Endothelial cell of hepatic sinusoid (primary cell): ENCODE data around the gene RASSF10.

Experiments used
- in situ Hi-C: cut with HindIII; loops from 2 replicates; pipeline ENCODE4 v1.10.0; 2017; ENCODE audit warnings: low sequenced_read_pairs

RASSF10 gene

GRCh38 chr11:13051257-13051656 lies 42.1 kb downstream of the RASSF10 start:
- in situ Hi-C loops = loop anchor here (5.0 to 25.0 kb wide), 2 partner anchors 69 to 111 kb away; no protein-coding TSS in a partner anchor

DNA sequence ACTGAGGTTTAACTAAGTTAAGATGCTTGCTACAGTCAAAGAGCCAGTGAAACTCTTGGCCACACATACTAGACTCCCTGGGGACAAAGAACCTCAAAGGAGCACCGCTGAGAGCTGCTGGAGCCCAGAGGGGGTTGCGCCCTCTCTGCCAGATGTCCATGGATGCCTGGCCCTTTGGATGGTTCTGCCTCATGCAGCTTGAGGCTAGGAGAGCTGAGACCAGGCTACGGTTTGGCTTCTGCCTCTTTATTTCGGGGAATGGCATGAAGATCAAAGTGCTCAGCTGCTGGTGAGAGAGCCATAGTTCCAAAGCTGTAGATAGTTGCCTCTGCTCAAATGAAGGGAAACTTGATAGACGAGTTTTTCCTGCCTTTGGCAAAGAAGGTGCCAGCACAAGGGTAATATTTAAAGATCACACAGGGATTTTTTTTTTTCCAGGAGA lies 43.0 kb downstream of the RASSF10 start:
- in situ Hi-C loops = loop anchor here (5.0 to 25.0 kb wide), 2 partner anchors 70 to 110 kb away; no protein-coding TSS in a partner anchor

GRCh38 chr11:13053255-13053917 lies 44.3 kb downstream of the RASSF10 start:
- in situ Hi-C loops = loop anchor here (5.0 to 25.0 kb wide), 2 partner anchors 71 to 109 kb away; no protein-coding TSS in a partner anchor

GRCh38 chr11:13054278-13054677 lies 45.2 kb downstream of the RASSF10 start:
- in situ Hi-C loops = loop anchor here (5.0 to 25.0 kb wide), 2 partner anchors 72 to 108 kb away; no protein-coding TSS in a partner anchor

GRCh38 chr11:13055200-13055599 lies 46.1 kb downstream of the RASSF10 start:
- in situ Hi-C loops = loop anchor here (25.0 kb wide), 1 partner anchor 107 kb away; no protein-coding TSS in a partner anchor

DNA sequence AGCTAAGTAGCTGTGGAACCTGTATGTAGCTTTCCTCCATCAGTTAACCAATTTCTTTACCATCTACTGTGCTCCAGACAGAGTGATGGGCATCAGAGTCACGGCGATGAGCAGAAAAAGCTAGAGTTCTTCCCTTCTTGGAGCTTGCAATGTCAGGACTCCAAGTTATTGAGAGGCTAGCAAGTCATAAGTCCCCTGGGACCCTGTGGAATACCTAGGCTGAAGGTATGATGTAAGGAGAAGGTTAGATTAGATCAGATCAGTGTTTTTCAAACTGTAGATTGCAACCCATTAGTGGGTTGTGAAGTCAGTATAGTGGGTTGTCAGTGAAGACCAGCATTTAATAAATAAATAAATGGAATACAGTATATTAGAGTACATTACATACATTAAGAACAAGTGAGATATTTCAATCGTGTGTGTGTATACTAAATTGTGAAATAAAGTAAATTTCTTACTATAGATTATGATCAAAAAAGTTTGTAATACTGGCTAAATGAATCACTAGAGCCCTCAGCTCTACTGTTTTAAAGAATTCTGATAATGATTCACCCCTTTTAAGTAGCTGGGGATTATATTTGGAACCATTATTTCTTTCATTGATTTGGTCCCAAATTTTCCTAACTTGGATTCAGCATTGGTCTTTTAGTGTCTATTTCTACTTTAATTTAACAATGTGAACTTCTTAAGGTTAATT lies 52.3 kb downstream of the RASSF10 start:
- in situ Hi-C loops = loop anchor here (25.0 kb wide), 1 partner anchor 101 kb away; no protein-coding TSS in a partner anchor
